Mesenchymal stem cell (in vitro differentiated cells and primary cell): ENCODE measurements around the gene ELMO1.

Source experiments
- DNase-seq: peaks from one replicate; pipeline ENCODE4 v3.0.0-alpha.2; 2013
- H2AFZ ChIP-seq: one replicate; pipeline ENCODE4 v1.6.1; 2013; ENCODE audit warnings: low read depth, mild to moderate bottlenecking, control low read depth, inconsistent platforms, low read length, moderate library complexity
- H2AK5ac ChIP-seq: 2 replicates; pipeline ENCODE4 v1.6.1; 2013; ENCODE audit warnings: low read length, moderate library complexity, mild to moderate bottlenecking, inconsistent platforms; ENCODE audit not compliant: severe bottlenecking
- H2BK120ac ChIP-seq: one replicate; pipeline ENCODE4 v1.6.1; 2013; ENCODE audit warnings: low read depth, mild to moderate bottlenecking, inconsistent platforms, low read length, moderate library complexity
- H2BK12ac ChIP-seq, 2 experiments: one replicate each; pipeline ENCODE4 v1.6.1; 2013; ENCODE audit warnings: inconsistent platforms in 2 of 2, low read length in 2 of 2, mild to moderate bottlenecking in 2 of 2, moderate library complexity in 2 of 2, control low read depth in 1 of 2
- H2BK15ac ChIP-seq: one replicate; pipeline ENCODE4 v1.6.1; 2013; ENCODE audit warnings: mild to moderate bottlenecking, low read depth, inconsistent platforms; ENCODE audit not compliant: poor library complexity, severe bottlenecking
- H2BK5ac ChIP-seq: 2 replicates; pipeline ENCODE4 v1.6.1; 2013; ENCODE audit warnings: low read depth, mild to moderate bottlenecking, low read length, control low read depth, inconsistent platforms; ENCODE audit not compliant: poor library complexity, severe bottlenecking
- H3K14ac ChIP-seq, 2 experiments: one replicate each; pipeline ENCODE4 v1.6.1; 2013; ENCODE audit warnings: inconsistent platforms in 2 of 2, low read length in 2 of 2, control low read depth in 1 of 2, mild to moderate bottlenecking in 1 of 2, moderate library complexity in 1 of 2
- H3K18ac ChIP-seq, 2 experiments: one replicate each; pipeline ENCODE4 v1.6.1; 2013; ENCODE audit warnings: inconsistent platforms in 2 of 2, low read length in 2 of 2, control low read depth in 1 of 2, low read depth in 1 of 2, mild to moderate bottlenecking in 1 of 2
- H3K23ac ChIP-seq, 2 experiments: one replicate each; pipeline ENCODE4 v1.6.1; 2013; ENCODE audit warnings: inconsistent platforms in 2 of 2, low read length in 2 of 2, mild to moderate bottlenecking in 2 of 2, moderate library complexity in 2 of 2, control low read depth in 1 of 2
- H3K27ac ChIP-seq: 2 replicates; pipeline ENCODE4 v1.5.1; 2013; ENCODE audit warnings: mild to moderate bottlenecking, moderate library complexity, low read length, control low read depth, inconsistent platforms; ENCODE audit not compliant: poor library complexity, severe bottlenecking
- H3K27me3 ChIP-seq, 2 experiments: 2 replicates each; pipeline versions ENCODE4 v1.6.1 to v1.7.0; 2013; ENCODE audit warnings: low read length in 2 of 2, mild to moderate bottlenecking in 2 of 2, moderate library complexity in 2 of 2, control low read depth in 1 of 2, inconsistent platforms in 1 of 2; ENCODE audit not compliant: control insufficient read depth in 1 of 2, insufficient read depth in 1 of 2
- H3K36me3 ChIP-seq, 2 experiments: 2 replicates each; pipeline versions ENCODE4 v1.6.1 to v1.7.0; 2013; ENCODE audit warnings: low read length in 2 of 2, control low read depth in 1 of 2, inconsistent platforms in 1 of 2, low read depth in 1 of 2, mild to moderate bottlenecking in 1 of 2; ENCODE audit not compliant: insufficient read depth in 2 of 2, control insufficient read depth in 1 of 2
- H3K4ac ChIP-seq, 2 experiments: one replicate each; pipeline ENCODE4 v1.6.1; 2013; ENCODE audit warnings: inconsistent platforms in 2 of 2, low read length in 2 of 2, mild to moderate bottlenecking in 2 of 2, moderate library complexity in 2 of 2, control low read depth in 1 of 2, low read depth in 1 of 2
- H3K4me1 ChIP-seq: 2 replicates; pipeline ENCODE4 v1.6.1; 2013; ENCODE audit warnings: low read depth, low read length, control low read depth; ENCODE audit not compliant: control insufficient read depth, insufficient read depth
- H3K4me2 ChIP-seq: 2 replicates; pipeline ENCODE4 v1.6.1; 2013; ENCODE audit warnings: low read length, mild to moderate bottlenecking, inconsistent platforms; ENCODE audit not compliant: poor library complexity, severe bottlenecking
- H3K4me3 ChIP-seq, 2 experiments: 2 replicates each; pipeline versions ENCODE4 v1.5.1 to v1.7.0; 2013; ENCODE audit warnings: low read length in 2 of 2, mild to moderate bottlenecking in 2 of 2, control low read depth in 1 of 2, low read depth in 1 of 2; ENCODE audit not compliant: insufficient read depth in 1 of 2
- H3K79me1 ChIP-seq: replicated peaks from 2 replicates; pipeline ENCODE4 v1.6.1; 2013; ENCODE audit warnings: mild to moderate bottlenecking, control low read depth, low read length, inconsistent platforms; ENCODE audit not compliant: poor library complexity, severe bottlenecking
- H3K9ac ChIP-seq: 2 replicates; pipeline ENCODE4 v1.7.0; 2013; ENCODE audit warnings: mild to moderate bottlenecking, low read length, moderate library complexity
- H3K9me3 ChIP-seq: 2 replicates; pipeline ENCODE4 v1.7.0; 2013; ENCODE audit warnings: mild to moderate bottlenecking, low read length; ENCODE audit not compliant: control insufficient read depth
- H4K8ac ChIP-seq: one replicate; pipeline ENCODE4 v1.6.1; 2013; ENCODE audit warnings: inconsistent platforms, mild to moderate bottlenecking, low read length, moderate library complexity
- H4K91ac ChIP-seq: one replicate; pipeline ENCODE4 v1.6.1; 2013; ENCODE audit warnings: mild to moderate bottlenecking, low read length, inconsistent platforms
- WGBS: methylation state at CpG from one replicate; pipeline ENCODE4 v1.1.7; 2013; ENCODE audit warnings: mixed read lengths; 5-methylcytosine and 5-hydroxymethylcytosine counted together

Gene ELMO1

GRCh38 chr7:37267251-37267650, 181.4 kb downstream of the ELMO1 start:
- no peak overlapping the region for H3K27ac ChIP-seq
- H2BK5ac ChIP-seq, result no peak overlapping the region
- H2BK12ac ChIP-seq, result no peak overlapping the region
- H3K36me3 ChIP-seq, result no peaks in the 10 kb centered on the region
- H3K4me3 ChIP-seq, result no peak overlapping the region
- no peak overlapping the region for H2AK5ac ChIP-seq
- H3K4ac ChIP-seq, result no peak overlapping the region
- H3K27me3 ChIP-seq, result no peaks in the 10 kb centered on the region
- H3K18ac ChIP-seq, result no peak overlapping the region
- no peak for DNase-seq
- H2BK120ac ChIP-seq, result no peak overlapping the region
- 79% methylated on average over 3 of the region's 8 CpGs for WGBS
- no peaks in the 10 kb centered on the region for H3K9me3 ChIP-seq
- no peaks in the 10 kb centered on the region for H3K4me1 ChIP-seq
- H4K8ac ChIP-seq, result no peak overlapping the region
- H4K91ac ChIP-seq, result no peak overlapping the region
- H3K4me2 ChIP-seq, result no peak overlapping the region
- no peak overlapping the region for H2BK15ac ChIP-seq
- no peak overlapping the region for H3K9ac ChIP-seq
- no peak overlapping the region for H3K23ac ChIP-seq
- H3K14ac ChIP-seq, result no peak overlapping the region
- H3K79me1 ChIP-seq, result no peaks in the 10 kb centered on the region
- no peak overlapping the region for H2AFZ ChIP-seq

GRCh38 chr7:37265876-37266275, 182.8 kb downstream of the ELMO1 start:
- H3K18ac ChIP-seq, result no peak overlapping the region
- H4K8ac ChIP-seq, result no peak overlapping the region

GRCh38 chr7:37265006-37265405, 183.7 kb downstream of the ELMO1 start:
- Histone ChIP-seq H2BK15ac (no peak overlapping the region), H3K4me3 (no peak overlapping the region), H2AFZ (no peak overlapping the region), H3K9me3 (no peaks in the 10 kb centered on the region), H2BK12ac (no peak overlapping the region), H4K91ac (no peak overlapping the region), H3K4ac (no peak overlapping the region), H4K8ac (no peak overlapping the region), H3K4me1 (no peaks in the 10 kb centered on the region), H3K18ac (no peak overlapping the region), H2BK5ac (no peak overlapping the region), H2AK5ac (no peak overlapping the region), H3K36me3 (no peaks in the 10 kb centered on the region), H3K14ac (no peak overlapping the region), H3K27me3 (no peaks in the 10 kb centered on the region), H3K79me1 (no peaks in the 10 kb centered on the region), H3K9ac (no peak overlapping the region), H3K27ac (no peak overlapping the region), H3K23ac (no peak overlapping the region), H2BK120ac (no peak overlapping the region), H3K4me2 (no peak overlapping the region)
- WGBS, result 80% methylated on average over 1 of the region's 1 CpG
- DNase-seq, result no peak

More at GRCh38 chr7:37265876-37266275, 182.8 kb downstream of the ELMO1 start:
- DNase-seq, result no peak
- Histone ChIP-seq H3K4me2 (no peak overlapping the region), H3K4me3 (no peak overlapping the region), H3K27ac (no peak overlapping the region), H2AK5ac (no peak overlapping the region), H3K79me1 (no peaks in the 10 kb centered on the region), H3K4me1 (no peaks in the 10 kb centered on the region), H4K91ac (no peak overlapping the region), H2BK5ac (no peak overlapping the region), H2AFZ (no peak overlapping the region), H3K36me3 (no peaks in the 10 kb centered on the region), H2BK12ac (no peak overlapping the region), H3K4ac (no peak overlapping the region), H3K9ac (no peak overlapping the region), H3K9me3 (no peaks in the 10 kb centered on the region), H2BK15ac (no peak overlapping the region), H3K23ac (no peak overlapping the region), H3K14ac (no peak overlapping the region), H3K27me3 (no peaks in the 10 kb centered on the region), H2BK120ac (no peak overlapping the region)
- 89% methylated on average over 5 of the region's 7 CpGs for WGBS

GRCh38 chr7:37262181-37262580, 186.5 kb downstream of the ELMO1 start:
- H3K14ac ChIP-seq, result no peak overlapping the region
- H3K4me3 ChIP-seq, result no peak overlapping the region
- no peak overlapping the region for H3K9ac ChIP-seq
- H2BK5ac ChIP-seq, result no peak overlapping the region
- no peak overlapping the region for H4K8ac ChIP-seq
- no peak overlapping the region for H2AFZ ChIP-seq
- no peaks in the 10 kb centered on the region for H3K79me1 ChIP-seq
- no peak overlapping the region for H2BK12ac ChIP-seq
- no peak for DNase-seq
- H3K27ac ChIP-seq, result no peak overlapping the region
- no peak overlapping the region for H3K18ac ChIP-seq
- H2BK120ac ChIP-seq, result no peak overlapping the region
- no peak overlapping the region for H3K23ac ChIP-seq
- H3K4ac ChIP-seq, result no peak overlapping the region
- no peaks in the 10 kb centered on the region for H3K4me1 ChIP-seq
- no peak overlapping the region for H2AK5ac ChIP-seq
- H2BK15ac ChIP-seq, result no peak overlapping the region
- H3K9me3 ChIP-seq, result no peaks in the 10 kb centered on the region
- no peaks in the 10 kb centered on the region for H3K36me3 ChIP-seq
- H3K4me2 ChIP-seq, result no peak overlapping the region
- H3K27me3 ChIP-seq, result no peaks in the 10 kb centered on the region
- no peak overlapping the region for H4K91ac ChIP-seq
- WGBS, result 40% methylated on average over 1 of the region's 1 CpG
